ENCODE measurements around the gene TGM5. TPM values are rescaled to one million over a fixed set of nuclear protein-coding genes. Genes with fewer than 3 reads are reported as not detected.
"Not testable (repeated sequence)": the region's sequence is repeated elsewhere in the genome, so short reads cannot be mapped to it uniquely, and the experiment has no call there.

TGM5 gene
- total RNA-seq, 4 donors from 2014 or later: not detected

DNA sequence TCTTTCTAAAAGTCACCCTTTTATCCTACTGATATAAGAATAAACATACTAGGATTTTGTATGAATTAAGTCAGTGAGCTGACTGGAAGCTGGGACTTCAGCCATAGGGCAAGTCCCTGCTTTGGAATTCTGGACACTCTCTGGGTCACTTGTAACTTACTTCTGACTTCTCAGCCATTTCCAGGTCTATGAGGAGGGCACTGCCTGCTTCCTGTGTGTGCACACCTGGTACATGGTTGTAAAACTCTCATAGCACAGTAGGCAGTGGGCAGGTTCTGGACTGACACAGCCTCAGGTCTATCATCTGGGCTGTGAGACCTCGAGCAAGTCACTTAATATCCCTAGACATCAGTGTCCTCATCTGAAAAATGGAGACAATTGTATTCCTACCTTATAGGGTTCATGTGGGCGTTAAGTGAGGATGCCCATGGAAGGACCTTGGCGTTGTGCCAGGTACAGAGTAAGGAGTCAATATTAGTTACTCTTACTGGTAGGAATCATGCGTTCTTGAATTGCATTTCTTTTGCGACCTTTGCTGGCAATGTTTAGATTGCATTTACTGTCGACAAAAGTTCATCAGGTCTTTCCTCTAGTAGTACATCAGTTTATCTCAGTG lies 27.5 kb upstream of the TGM5 start:
- TF ChIP-seq, protein P1, sequence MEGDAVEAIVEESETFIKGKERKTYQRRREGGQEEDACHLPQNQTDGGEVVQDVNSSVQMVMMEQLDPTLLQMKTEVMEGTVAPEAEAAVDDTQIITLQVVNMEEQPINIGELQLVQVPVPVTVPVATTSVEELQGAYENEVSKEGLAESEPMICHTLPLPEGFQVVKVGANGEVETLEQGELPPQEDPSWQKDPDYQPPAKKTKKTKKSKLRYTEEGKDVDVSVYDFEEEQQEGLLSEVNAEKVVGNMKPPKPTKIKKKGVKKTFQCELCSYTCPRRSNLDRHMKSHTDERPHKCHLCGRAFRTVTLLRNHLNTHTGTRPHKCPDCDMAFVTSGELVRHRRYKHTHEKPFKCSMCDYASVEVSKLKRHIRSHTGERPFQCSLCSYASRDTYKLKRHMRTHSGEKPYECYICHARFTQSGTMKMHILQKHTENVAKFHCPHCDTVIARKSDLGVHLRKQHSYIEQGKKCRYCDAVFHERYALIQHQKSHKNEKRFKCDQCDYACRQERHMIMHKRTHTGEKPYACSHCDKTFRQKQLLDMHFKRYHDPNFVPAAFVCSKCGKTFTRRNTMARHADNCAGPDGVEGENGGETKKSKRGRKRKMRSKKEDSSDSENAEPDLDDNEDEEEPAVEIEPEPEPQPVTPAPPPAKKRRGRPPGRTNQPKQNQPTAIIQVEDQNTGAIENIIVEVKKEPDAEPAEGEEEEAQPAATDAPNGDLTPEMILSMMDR (IDR thresholded peaks at IDR 0.05): no peak
- TF ChIP-seq EP300 (IDR thresholded peaks at IDR 0.05) (no peak), POLR2A (IDR thresholded peaks at IDR 0.05) (no peak)
- Histone ChIP-seq H3K4me1 (peaks cover 0 to 14% (median 0%) of the 10 kb centered on the region in 4 donors), H3K27ac (no peak overlapping the region), H3K9me3 (no peaks in the 10 kb centered on the region), H3K36me3 (no peaks in the 10 kb centered on the region), H3K4me3 (no peak overlapping the region), H3K27me3 (peaks cover 0 to 43% of the 10 kb centered on the region in 2 donors)
- 55 to 57% methylated on average over 6 of the region's 6 CpGs for WGBS, 2 donors
- no peak for DNase-seq (ENCODE audit: low spot score in 2 of 2)

DNA sequence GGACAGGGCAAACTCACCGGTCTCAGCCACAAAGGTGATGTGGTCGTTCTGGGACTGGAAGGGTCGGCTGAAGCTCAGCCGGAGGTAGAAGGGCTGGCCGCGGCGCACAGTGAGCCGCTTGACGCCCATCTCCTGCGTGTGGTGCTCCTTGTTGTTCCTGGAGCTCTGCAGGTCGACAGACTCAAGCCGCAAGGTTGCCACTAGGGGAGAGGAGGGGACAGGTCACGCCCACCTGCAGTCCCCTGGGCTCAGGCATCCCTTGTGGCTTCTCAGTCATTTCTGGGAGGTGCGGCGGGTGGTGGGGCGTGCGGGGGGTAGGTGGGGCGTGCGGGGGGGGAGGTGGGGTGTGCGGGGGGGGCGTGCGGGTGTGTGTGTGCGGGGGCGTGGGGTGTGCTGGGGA lies 26.7 kb upstream of the TGM5 start:
- H3K27me3 ChIP-seq: peaks cover 0 to 38% of the 10 kb centered on the region in 2 donors
- H3K4me3 ChIP-seq: no peak overlapping the region
- 7 to 10% methylated on average over 6 to 12 of the region's 24 CpGs for WGBS, 2 donors

DNA sequence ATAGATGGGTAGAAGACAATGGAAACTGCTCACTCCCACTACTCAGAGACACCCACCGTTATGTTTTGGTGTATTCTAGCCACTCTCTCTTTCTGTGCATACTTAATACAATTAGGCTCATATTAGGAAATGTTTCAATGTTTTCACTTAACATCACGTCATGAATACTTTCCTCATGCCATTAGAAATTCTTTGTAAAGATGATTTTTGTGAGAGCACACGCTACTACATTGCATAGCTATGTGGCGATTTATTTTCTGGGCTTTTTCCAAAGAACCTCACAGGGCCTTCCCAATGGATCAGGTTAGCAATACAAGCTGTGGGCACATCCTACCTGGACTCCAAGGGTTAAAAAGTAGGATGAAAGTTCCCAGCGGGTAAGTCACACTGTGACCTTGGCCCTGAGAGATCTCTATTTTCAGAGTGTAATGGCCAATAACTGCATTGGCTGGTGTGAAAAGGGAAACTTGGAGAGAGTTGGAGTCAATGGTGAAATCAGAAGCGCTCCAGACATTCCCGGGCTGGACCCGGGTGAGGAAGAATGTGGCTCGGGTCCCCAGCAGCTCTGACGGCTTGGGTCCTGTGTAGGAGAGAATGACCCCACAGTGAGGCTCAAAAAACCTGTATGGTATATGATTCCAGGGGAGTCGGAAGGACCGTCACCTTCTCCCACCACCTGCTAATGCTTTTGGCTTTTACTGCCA lies 25.8 kb upstream of the TGM5 start:
- H3K36me3 ChIP-seq: no peaks in the 10 kb centered on the region
- H3K27ac ChIP-seq: no peak overlapping the region
- no peaks in the 10 kb centered on the region for H3K9me3 ChIP-seq
- TF ChIP-seq, protein P1 (IDR thresholded peaks at IDR 0.05): no peak
- no peak for TF ChIP-seq POLR2A (IDR thresholded peaks at IDR 0.05)
- TF ChIP-seq EP300 (IDR thresholded peaks at IDR 0.05): no peak
- peaks cover 0 to 38% of the 10 kb centered on the region in 2 donors for H3K27me3 ChIP-seq
- H3K4me1 ChIP-seq: peaks cover 0 to 14% (median 0%) of the 10 kb centered on the region in 4 donors
- DNase-seq (ENCODE audit: low spot score in 2 of 2): no peak
- no peak overlapping the region for H3K4me3 ChIP-seq
- 41 to 48% methylated on average over 12 of the region's 12 CpGs for WGBS, 2 donors

More for the DNA sequence above, 26.7 kb upstream of the TGM5 start:
- TF ChIP-seq POLR2A (IDR thresholded peaks at IDR 0.05): no peak
- TF ChIP-seq EP300 (IDR thresholded peaks at IDR 0.05): no peak
- TF ChIP-seq, protein P1 (IDR thresholded peaks at IDR 0.05): no peak
- DNase-seq (ENCODE audit: low spot score in 2 of 2): no peak
- Histone ChIP-seq H3K9me3 (no peaks in the 10 kb centered on the region), H3K36me3 (no peaks in the 10 kb centered on the region), H3K27ac (no peak overlapping the region), H3K4me1 (peaks cover 0 to 14% (median 0%) of the 10 kb centered on the region in 4 donors)

DNA sequence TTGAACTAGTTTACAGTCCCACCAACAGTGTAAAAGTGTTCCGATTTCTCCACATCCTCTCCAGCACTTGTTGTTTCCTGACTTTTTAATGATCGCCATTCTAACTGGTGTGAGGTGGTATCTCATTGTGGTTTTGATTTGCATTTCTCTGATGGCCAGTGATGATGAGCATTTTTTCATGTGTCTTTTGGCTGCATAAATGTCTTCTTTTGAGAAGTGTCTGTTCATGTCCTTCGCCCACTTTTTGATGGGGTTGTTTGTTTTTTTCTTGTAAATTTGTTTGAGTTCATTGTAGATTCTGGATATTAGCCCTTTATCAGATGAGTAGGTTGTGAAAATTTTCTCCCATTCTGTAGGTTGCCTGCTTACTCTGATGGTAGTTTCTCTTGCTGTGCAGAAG lies 22.9 kb upstream of the TGM5 start:
- not testable (repeated sequence) for DNase-seq (ENCODE audit: low spot score in 2 of 2); H3K36me3 ChIP-seq; H3K4me3 ChIP-seq; H3K9me3 ChIP-seq; H3K27ac ChIP-seq
- Histone ChIP-seq H3K4me1 (peaks cover 0 to 14% (median 0%) of the 10 kb centered on the region in 4 donors), H3K27me3 (peaks cover 0 to 14% of the 10 kb centered on the region in 2 donors)
- WGBS, 2 donors: 97 to 98% methylated on average over 2 of the region's 3 CpGs

DNA sequence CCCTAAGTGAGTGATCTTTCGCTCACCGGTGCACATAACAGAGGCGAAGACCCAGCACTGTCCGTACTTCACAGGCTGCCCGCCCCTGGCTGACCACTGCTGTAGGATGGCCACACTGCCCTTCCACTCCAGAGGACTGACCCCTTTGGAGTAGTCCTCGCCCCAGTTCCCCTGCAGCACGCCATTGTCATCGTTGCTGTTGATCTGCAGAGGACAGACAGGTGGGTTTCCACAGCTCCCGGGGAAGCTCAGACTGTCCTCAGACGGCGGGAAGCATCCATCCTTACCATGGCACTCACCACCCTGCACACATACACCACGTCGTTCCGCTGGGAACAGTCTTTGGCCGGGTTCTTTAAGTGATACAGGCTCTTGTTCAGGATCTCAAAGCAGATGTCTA lies 20.5 kb upstream of the TGM5 start:
- 69 to 72% methylated on average over 9 to 15 of the region's 15 CpGs for WGBS, 2 donors
- no peak for TF ChIP-seq POLR2A (IDR thresholded peaks at IDR 0.05)
- TF ChIP-seq, protein P1 (IDR thresholded peaks at IDR 0.05): no peak
- no peak for TF ChIP-seq EP300 (IDR thresholded peaks at IDR 0.05)
- H3K27me3 ChIP-seq: no peaks in the 10 kb centered on the region
- DNase-seq (ENCODE audit: low spot score in 2 of 2): no peak
- H3K27ac ChIP-seq: no peak overlapping the region
- no peaks in the 10 kb centered on the region for H3K36me3 ChIP-seq
- no peaks in the 10 kb centered on the region for H3K9me3 ChIP-seq
- H3K4me1 ChIP-seq: no peaks in the 10 kb centered on the region
- H3K4me3 ChIP-seq: no peak overlapping the region
